ENCODE results near the gene DLG5. TPM values are rescaled to one million over a fixed set of nuclear protein-coding genes. Genes with fewer than 3 reads are reported as not detected.

DLG5 gene
- total RNA-seq, 1 donor from 2014 or later = 32.9 TPM

DNA sequence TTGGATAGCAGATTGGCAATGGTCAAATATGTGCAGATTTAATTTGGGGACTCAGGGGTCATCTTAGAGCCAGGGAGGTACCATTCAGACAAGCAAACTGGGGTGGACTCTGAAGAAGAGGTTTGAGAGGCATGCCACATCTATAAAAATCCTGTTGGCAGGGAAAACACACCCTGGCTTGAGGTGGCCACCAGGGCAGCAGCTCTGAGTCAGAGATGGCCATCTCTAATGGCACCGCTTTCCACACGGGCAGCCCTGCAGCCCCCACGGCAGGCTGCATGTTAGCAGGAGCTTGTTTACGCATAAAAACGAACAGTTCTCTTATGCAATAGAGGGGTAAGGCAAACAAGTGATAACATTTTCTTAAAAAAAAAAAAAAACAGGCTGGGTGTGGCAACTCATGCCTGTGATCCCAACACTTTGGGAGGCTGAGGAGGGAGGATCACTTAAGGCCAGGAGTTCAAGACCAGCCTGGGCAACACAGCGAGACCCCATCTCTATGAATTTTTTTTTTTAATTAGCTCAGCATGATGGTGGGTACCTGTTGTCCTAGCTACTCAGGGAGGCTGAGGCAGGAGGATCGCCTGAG is 14.9 kb downstream of the DLG5 start:
- TF ChIP-seq, protein P1, sequence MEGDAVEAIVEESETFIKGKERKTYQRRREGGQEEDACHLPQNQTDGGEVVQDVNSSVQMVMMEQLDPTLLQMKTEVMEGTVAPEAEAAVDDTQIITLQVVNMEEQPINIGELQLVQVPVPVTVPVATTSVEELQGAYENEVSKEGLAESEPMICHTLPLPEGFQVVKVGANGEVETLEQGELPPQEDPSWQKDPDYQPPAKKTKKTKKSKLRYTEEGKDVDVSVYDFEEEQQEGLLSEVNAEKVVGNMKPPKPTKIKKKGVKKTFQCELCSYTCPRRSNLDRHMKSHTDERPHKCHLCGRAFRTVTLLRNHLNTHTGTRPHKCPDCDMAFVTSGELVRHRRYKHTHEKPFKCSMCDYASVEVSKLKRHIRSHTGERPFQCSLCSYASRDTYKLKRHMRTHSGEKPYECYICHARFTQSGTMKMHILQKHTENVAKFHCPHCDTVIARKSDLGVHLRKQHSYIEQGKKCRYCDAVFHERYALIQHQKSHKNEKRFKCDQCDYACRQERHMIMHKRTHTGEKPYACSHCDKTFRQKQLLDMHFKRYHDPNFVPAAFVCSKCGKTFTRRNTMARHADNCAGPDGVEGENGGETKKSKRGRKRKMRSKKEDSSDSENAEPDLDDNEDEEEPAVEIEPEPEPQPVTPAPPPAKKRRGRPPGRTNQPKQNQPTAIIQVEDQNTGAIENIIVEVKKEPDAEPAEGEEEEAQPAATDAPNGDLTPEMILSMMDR (IDR thresholded peaks at IDR 0.05) = no peak
- H3K9me3 ChIP-seq = no peaks in the 10 kb centered on the region
- peaks cover 0 to 5% of the 10 kb centered on the region in 2 donors for H3K4me1 ChIP-seq
- no peaks in the 10 kb centered on the region for H3K36me3 ChIP-seq
- no peak overlapping the region for H3K4me3 ChIP-seq
- intact Hi-C loops (cut with DNase I) = no loop called here
- no peak overlapping the region for H3K27ac ChIP-seq
- no peak for DNase-seq (ENCODE audit: low spot score in 2 of 2)
- no peaks in the 10 kb centered on the region for H3K27me3 ChIP-seq

DNA sequence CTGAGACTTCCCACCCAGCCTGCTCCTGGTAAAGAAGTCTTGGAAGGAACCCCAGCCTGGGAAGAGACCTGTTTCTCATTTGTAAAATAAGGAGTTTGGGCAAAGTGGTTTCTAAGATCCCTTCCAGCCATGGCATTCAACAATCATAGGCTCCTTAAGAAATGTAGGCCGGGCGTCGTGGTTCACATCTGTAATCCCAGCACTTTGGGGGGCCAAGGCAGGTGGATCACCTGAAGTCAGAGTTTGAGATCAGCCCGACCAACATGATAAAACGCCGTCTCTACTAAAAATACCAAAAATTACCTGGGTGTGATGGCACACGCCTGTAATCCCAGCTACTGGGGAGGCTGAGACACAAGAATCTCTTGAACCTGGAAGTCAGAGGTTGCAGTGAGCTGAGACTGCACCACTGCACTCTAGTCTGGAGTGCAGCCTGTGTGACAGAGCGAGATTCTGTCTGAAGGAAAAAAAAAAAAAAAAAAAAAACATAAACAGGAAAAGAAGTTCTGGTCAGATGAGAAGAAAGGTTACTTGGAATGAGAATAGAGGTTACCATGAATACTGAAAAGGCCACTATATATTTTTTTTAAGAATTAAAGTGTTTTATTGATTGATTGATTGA is 15.9 kb downstream of the DLG5 start:
- H3K27ac ChIP-seq = no peak overlapping the region
- intact Hi-C loops (cut with DNase I) = no loop called here
- no peaks in the 10 kb centered on the region for H3K36me3 ChIP-seq
- H3K4me3 ChIP-seq = no peak overlapping the region
- TF ChIP-seq, protein P1 (IDR thresholded peaks at IDR 0.05) = no peak
- H3K27me3 ChIP-seq = no peaks in the 10 kb centered on the region
- H3K9me3 ChIP-seq = no peaks in the 10 kb centered on the region
- H3K4me1 ChIP-seq = peaks cover 0 to 5% of the 10 kb centered on the region in 2 donors
- DNase-seq (ENCODE audit: low spot score in 2 of 2) = no peak

DNA sequence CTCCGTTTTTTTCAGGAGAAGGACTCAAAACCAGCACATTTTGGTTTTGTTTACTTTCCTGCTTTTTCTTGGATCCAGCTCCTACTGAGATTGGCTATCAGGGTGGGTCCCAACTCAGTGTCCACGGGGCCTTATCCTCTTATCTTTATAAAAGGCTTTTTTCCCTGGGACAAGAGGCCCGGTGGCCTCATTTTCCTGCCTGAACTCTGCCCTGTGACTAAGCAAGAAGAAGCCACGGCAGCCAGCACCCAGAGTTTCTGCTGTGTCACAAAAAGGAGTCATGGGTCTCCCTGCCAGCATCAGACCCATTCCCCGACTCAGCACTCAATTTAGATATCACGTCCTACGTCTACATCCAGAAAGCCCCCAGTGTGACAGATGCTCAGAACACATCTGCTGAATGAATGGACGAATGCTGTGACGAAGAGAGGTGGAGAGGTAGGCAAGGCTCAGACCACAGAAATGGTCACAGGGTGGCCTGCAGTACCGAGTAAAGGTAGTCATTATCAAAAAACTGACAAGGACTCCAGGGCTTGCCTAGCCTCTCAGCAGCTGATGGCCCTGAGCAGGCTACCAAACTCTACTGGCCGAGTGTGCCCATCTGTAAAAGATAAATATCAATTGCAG is 16.7 kb downstream of the DLG5 start:
- peak in 1 of 2 donors; percentile 68 for DNase-seq (ENCODE audit: low spot score in 2 of 2)
- H3K4me1 ChIP-seq = peaks cover 0 to 5% of the 10 kb centered on the region in 2 donors
- no peaks in the 10 kb centered on the region for H3K27me3 ChIP-seq
- TF ChIP-seq, protein P1 (IDR thresholded peaks at IDR 0.05) = no peak
- H3K4me3 ChIP-seq = no peak overlapping the region
- H3K27ac ChIP-seq = no peak overlapping the region
- no peaks in the 10 kb centered on the region for H3K9me3 ChIP-seq
- H3K36me3 ChIP-seq = no peaks in the 10 kb centered on the region
- intact Hi-C loops (cut with DNase I) = no loop called here

DNA sequence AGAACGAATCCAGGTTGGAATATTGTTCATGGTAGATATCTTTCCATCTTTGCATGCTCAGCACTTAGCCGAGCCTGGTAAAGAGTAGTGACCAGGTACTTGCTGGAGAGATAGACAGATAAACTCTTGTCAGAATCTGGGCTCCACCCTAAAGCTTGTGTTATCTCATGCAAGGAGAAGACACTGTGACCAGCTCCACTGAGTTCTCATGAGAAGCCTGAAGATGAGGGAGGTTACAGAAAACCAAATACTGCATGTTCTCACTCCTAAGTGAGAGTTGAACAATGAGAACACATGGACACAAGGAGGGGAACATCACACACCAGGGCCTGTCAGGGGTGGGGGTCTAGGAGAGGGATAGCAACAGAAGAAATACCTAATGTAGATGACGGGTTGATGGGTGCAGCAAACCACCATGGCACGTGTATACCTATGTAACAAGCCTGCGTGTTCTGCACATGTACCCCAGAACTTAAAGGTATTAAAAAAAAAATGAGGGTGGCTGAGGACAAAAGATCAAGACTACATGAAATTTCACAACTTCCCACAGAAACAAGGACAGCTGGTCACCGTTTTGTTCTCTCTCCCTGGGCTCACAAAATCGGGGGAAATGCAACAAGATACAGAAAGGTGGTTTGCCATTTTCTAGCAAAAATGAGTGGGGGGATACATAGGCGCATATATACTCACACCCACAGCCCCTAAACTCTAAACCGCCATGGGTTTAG is 17.4 kb downstream of the DLG5 start:
- no peak for DNase-seq (ENCODE audit: low spot score in 2 of 2)
- Histone ChIP-seq H3K36me3 (no peaks in the 10 kb centered on the region), H3K4me3 (no peak overlapping the region), H3K9me3 (no peaks in the 10 kb centered on the region), H3K27me3 (no peaks in the 10 kb centered on the region), H3K4me1 (peaks cover 0 to 5% of the 10 kb centered on the region in 2 donors), H3K27ac (no peak overlapping the region)
- TF ChIP-seq, protein P1 (IDR thresholded peaks at IDR 0.05) = no peak
- intact Hi-C loops (cut with DNase I) = no loop called here

DNA sequence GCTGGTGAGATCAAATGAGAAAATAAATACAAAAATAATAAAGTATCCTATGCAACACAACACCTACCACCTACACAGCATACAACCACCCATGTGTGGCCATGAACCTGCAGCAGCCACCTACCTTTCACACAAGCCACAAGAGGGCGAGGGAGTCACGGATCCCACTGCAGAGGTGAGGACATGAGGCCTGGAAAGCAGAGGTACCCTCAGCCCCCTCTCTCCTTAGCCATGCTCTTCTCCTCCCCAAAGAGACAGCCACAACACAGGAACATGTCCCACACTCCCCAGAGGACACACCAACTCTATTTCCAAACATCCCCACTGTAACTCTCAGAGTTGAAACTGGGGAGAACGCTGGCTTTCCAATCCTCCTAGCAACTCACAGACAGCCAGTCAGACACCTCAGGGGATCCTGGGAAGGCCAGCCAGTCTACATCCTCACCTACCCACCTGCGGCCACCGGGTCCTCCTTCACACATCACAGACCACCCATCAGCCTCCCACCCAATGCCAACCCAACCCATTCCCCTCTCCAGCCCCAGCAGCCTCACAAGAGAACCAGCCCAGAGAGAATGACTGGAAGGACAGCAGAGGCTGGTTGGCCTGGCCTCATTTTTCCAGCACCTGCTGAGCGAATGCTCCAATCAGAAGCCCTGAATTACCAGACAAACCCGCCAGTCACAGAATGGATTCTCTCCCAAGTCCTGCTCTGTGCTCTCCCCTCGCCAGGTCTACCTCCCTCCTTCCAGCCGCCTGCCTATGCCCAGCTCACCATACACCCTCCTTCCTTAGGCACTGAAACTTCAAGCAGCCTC is 18.4 kb downstream of the DLG5 start:
- intact Hi-C loops (cut with DNase I) = no loop called here
- Histone ChIP-seq H3K4me3 (no peak overlapping the region), H3K27ac (no peak overlapping the region), H3K4me1 (peaks cover 0 to 5% of the 10 kb centered on the region in 2 donors), H3K9me3 (no peaks in the 10 kb centered on the region), H3K36me3 (no peaks in the 10 kb centered on the region), H3K27me3 (no peaks in the 10 kb centered on the region)
- DNase-seq (ENCODE audit: low spot score in 2 of 2) = no peak
- TF ChIP-seq, protein P1 (IDR thresholded peaks at IDR 0.05) = no peak
